Fibroblast of skin of scalp (primary cell): ENCODE data around the gene GNG12.

Experiments
- DNase-seq: peaks from one replicate; pipeline ENCODE4 v3.0.0-alpha.2; 2013

The GNG12 gene

DNA sequence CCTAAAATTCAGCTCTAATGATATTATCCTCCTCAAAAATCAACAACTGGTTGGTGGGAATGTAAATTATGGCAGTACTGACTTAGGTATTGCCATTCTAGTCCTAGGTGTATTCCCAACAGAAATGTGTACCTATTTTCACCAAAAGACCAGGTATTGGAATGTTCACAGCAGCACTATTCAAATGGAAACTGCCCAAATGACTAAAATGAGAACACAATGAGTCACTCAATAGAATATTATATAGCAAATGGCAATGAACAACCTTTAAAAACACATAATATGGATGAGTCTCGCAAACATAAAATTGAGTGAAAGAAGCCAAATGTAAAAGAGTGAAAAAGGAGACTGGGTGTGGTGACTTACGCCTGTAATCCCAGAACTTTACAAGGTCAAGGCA, 103.4 kb downstream of the GNG12 start:
- DNase-seq, result no peak

DNA sequence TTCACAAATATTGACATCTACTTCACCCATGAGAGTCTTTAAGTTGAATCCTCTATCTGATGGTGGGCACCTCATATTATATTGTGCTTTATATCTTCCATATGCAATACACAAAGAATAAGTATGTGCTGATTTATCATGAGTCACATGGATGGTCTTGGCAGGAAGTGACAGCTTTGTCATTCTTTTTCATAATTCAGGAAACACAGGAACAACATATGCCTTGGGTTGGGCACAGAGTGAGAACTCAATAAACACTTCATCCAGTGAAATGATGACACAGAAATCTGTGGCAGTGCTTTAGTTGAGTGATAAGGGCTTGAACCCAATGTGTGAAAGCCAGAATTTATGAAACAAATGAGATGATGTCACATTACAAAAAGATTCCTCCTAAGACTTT, 107.0 kb downstream of the GNG12 start:
- DNase-seq, result peak; percentile 65

DNA sequence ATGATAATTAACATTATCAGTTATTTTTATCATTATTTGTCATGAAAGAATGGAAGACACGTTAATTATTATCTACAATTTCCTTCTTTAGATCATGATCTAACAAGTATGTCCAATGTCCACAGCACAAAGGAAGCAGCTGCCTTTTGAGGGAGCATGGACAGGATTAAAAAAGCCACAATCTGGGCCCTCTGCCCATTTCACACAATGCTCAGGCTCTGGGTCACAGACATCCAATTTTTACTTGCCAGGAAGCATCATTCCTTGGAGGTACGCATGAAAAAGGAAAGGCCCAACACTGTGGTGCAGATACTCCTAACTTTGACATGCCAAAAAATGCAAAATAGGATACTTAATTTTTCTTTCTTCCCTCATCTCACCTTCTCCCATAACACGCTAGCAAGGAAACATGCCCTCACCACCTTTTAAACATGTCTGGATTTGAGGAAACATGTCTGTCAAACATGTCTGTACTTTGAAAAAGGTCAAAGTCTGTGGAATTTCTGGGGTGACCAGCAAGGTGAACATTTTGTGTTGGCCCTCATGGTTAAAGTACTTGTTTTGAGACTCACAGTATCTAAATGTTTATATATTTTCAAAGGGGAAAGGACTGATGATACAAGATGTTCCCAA, 108.2 kb downstream of the GNG12 start:
- DNase-seq, result peak; percentile 88

DNA sequence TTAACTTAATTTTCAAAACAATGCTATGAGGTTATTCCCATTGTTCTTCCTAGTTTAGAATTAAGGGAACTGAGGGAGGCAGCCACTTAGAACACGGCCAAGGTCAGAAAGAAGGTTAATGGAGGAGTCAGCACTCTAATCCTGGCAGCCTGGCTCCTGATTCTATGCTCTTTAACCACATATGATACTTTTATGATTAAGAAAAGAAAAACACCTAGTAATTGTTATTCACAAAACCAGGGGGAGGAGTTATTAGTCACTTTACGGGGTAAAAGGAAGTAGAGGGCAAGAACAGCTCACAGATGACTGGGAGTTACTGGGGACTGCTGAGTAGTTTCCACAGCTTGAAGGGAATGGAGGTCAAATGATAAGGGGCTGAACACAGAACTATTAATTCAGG, 109.6 kb downstream of the GNG12 start:
- DNase-seq, result peak; percentile 34

DNA sequence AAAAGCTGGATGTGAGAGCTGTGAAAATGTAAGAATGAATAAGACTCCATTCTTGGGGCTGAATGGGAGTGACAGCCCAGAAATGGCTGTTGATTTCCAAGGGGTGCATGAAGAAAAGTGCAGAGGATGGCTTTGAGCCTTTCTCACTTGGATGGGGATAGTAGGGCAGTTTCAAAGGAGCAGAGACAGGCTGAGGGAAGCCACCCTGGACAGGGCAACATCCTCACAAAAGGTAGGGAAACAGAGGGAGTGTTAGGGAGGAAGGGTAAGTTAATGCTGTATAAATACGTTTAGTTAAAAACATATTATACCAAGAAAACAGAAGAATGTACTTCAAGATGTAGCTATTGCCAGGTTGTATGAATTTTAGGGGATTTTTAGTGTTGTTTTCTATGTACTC, 110.1 kb downstream of the GNG12 start:
- no peak for DNase-seq

DNA sequence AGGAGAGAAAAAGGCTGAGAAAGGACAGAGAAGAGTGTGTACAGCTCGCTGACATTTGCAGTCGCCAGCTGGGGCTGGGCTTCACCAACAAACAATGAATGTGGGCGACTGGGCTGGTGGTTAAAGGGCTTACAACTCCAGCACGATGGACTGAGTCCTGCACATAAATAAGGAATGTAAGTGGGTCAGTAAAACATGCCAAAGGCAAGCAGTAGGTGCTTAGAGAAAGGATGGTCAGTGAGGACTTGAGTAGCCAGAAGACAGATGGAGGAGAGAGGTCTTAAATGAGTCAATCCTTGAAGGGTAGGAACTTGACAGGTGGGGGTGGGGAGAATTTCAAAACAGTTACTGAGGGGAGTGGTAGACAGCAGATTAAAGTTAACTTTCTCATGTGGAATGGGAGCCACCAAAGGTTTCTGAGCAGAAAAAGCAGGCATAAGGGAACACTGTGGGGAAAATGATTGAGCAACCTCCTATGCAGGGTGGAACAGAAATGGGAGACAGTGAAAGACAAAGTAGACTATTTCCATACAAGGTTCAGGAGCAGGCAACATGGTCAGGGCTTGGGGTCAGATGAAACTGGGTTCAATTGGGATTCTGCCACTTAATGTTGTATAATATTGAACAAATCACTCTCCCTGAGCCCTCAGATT, 110.8 kb downstream of the GNG12 start:
- DNase-seq, result no peak

DNA sequence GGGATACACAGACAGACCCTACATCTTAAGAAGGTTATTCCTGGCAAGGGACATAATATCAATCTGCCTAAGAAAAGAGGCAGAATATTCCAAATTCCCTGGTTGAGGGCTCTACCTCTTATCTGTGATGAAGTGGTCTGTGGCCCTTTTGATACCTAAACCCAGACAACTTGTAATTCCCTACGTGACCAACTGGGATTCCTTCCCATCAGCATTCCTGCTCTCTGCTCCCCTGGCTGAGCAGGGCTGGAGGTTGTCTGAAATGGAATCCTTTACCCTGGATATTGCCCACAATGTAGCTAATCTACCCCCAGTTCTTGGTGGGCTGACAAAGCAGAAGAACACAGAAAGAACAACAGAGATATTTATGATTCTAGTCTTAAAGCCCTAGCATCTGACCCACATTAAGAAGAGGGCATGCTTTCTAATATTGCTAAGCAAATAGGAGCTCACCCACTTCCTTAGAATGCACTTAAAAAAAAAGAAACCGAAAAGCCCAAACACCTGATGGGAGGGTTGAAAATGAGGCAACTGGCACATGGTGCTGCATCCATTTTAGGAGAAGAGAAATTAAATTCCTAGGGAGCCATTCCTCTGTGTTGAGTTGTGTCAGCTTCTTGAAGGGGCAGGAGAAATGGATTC, 111.5 kb downstream of the GNG12 start:
- no peak for DNase-seq

DNA sequence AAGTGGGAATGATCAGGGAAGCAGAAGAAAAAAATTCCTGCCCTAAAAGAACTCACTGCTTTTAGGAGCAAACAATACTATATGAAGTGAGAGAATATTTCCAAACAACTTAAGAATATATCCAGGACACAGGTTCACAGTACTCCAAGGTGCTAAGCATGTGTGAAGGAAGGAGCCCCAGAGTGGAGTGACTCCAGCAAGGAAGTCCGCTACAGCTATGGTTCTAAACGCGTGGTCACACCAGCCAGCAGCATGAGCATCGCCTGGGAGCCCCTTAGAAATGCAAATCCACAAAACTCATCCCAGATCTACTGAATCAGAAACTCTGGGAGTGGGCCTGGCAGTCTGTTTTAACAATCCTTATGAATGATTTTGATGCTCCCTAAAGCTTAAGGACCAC, 112.2 kb downstream of the GNG12 start:
- DNase-seq, result no peak

DNA sequence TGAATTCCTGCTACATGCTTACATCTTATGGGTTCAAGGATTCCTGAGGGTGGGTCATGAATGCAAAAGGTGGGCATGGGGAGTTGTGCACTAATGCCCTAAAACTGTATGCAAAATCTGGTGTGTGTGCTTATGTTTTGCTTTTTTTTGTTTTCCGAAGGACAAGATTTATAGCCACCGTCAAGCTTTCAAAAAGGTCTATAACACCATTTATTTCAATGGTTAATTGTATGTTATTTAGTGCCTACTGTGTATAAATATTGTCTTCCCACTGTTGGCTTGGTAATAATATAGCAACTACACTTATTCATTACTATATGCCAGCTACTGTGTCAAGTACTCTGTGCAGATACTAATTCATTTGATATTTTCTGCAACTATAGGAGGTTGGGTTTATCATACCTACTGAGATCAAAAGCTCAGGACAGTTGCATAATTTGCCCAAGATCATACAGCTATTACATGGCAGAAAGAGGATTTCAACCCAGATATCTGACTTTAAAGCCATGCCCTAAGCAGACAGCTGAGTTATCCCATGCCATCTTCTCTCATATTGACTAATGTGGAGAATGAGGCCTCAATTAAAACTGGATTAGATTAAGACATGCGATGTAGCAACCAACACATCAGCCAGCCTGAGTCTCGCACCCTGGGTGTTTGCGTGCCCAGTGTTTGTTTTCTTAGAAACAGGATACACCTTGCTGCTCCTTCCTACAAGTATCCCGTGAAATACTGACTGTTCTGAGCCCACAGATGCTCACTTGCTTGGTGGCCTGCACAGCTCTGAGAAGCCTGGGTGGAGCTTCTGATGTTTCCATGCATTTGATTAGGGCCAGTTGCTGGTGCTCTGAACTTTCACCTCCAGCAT, 113.7 kb downstream of the GNG12 start:
- DNase-seq, result no peak

DNA sequence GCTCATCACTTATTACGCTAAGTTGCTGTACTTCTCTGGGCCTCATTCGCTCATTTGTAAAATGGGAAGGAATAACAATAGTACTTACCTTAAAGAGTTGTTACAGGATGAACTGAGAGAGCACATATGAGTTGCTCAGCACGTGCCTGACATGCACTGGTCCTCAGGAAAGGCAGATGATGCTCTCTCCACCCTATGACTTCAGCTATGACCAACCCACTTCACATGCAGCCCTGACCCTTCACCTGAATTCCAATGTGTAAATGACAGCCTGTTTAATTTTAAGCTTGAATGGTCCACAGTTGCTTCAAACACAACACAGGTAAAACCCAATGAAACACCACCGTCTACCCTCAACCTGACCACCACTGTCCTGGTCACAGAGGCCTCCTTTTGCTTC, 115.4 kb downstream of the GNG12 start:
- DNase-seq, result no peak

DNA sequence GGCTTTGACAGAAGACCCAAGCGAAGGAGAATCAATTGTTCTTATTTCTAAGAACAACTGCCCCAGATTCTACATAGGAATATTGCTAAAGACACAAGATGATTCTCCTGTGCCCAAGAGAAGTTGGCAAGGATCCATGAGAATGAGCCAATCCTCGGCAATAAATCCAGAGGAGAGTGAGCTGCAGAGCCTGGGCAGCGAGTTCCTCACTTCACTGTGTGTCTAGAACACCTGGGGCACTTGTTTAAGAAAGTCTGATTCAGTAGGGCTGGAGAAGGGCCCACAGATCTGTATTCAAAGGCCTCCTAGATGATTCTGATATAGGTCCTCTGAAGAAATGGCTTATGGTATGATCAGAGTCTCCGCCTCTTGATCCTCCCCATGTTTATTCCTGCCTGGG, 116.5 kb downstream of the GNG12 start:
- DNase-seq, result peak; percentile 56

DNA sequence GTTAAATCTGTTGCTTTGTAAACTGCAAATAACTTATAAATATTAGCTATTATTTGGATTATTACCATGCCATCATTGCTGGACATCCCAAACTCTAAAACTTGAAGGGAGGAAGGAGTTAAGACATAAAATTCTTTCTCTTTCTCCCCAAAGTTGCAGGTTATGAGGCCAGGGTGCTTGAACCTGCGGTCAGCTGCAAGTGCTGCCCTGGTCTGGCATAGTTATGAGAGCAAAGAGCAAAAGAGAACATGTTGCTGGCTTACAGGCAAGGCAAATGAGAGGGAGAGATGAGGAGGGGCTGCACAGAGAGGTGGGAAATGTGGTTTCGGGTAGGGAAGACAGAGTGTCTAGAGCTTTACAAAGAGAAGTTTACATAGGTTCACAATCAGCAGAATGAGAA, 117.4 kb downstream of the GNG12 start:
- no peak for DNase-seq

DNA sequence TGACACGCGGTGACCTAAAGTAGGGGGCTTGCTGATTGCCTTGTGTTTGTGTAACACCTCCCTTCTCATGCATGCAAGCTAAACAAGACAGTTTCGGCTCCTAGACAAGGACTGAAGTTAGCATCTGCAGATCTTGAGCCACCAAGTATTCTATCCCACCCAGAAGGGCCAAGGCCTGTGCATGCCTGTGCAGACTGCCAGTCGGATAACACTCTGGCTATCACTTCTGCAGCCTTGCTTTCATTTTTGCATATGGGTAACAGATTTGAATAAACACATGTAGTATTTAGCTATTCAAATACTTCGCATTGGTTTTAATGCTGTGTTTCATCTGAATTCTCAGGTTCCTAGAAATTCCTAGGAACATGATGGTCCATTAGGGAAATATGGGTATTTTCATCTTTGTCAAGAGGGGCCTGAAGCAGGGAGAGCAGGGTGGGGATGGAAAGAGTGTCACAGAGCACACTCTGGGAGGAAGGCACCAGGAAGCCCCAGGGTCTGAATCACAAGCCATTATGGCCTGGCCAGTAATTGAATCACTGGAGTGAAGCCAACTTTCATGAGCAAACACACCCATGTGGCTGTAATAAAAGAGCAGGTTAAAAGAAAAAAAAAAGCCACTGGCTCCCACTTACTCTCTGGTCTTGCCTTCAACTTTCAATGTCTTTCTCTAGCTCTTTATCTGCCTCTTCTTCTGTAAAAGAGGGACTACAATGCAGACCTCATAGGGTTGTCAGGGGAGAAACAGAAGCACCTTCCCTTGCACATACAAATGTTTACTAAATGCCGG, 120.0 kb downstream of the GNG12 start:
- DNase-seq, result peak; percentile 77

DNA sequence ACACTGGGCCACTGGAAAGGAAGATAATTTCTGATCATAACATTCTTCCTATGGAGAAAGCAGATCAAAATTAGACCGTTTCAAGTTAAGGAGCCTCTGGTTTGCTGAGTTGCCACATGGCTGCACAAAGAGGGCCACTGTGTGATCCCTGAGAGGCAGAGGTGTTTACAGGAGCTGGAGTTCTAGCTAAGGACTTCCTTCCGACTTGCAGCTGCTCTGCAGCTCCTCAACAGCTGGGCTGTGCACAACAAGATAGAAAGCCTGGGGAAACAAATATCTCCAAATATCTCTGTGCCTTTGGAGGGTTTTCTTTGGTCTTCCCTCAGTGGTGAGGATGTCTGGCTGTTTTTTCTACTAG, 121.4 kb downstream of the GNG12 start:
- DNase-seq, result no peak

DNA sequence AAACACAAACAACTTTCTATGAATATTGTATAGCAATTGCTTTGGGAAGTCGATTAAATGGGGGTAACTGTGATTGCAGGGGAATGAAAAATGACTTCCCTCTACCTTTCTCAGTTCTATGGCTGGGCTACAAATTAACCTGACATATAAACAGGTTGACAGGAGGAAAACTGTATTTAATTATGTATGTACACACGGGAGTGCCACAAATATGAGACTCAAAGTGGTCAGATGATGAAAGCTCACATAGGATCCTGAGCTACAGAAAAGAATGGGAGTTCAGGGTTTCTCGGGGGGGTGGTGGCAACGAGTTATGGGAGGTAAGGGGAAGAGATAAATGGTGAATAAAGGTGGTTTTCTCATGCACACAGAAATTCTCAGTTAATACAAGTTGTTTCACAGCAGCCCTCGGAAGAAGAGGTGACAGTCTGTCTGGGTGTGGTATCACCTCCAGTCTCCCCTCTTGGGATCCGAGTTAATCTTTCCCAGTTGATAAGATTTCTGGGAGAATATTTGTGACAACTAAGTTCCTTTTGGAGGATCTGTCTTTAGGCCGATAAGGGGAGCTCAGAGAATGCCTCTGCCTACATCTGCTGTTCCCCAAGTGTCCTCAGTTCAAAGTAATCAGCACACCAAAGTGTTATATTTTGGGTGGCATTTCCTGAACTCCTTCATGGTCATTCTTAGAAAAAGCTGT, 122.0 kb downstream of the GNG12 start:
- DNase-seq, result no peak

DNA sequence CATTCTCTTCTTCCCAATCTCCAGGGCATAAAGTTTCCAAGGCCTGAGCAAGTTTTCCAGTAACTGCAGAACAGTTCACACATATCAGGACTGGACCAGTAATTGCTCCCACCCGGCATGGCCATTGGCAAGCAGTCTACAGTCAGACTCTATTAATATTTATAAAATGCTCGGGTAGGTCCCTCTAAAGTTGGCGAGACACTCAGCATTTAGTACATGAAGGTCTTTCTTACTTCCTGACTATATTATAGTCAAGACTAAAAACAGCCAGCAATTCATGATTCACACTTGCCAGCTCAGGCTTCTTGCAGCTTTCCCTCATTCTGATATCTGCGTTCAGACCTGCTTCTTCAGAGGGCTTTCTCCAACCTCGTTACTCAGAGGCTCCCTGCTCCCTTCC, 122.8 kb downstream of the GNG12 start:
- peak; percentile 41 for DNase-seq

DNA sequence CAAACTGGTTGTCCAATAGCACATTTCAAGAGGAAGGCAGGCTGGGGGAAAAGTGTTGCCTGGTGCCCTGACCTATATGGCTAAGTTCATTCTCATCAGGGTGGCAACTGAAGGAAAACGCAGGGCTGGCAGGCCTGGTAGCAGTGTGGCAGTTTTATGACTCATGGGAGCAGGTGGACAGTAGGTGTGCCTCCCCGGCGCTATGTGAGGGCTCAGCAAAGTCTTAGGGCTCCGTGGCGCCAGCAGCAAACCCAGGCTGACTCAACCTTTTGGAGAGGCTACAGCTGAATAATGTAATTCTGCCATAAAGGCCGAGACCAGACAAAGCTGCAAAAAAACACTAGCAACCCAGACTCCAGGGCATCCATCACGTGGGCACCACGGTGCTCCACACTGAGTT, 124.7 kb downstream of the GNG12 start:
- no peak for DNase-seq

DNA sequence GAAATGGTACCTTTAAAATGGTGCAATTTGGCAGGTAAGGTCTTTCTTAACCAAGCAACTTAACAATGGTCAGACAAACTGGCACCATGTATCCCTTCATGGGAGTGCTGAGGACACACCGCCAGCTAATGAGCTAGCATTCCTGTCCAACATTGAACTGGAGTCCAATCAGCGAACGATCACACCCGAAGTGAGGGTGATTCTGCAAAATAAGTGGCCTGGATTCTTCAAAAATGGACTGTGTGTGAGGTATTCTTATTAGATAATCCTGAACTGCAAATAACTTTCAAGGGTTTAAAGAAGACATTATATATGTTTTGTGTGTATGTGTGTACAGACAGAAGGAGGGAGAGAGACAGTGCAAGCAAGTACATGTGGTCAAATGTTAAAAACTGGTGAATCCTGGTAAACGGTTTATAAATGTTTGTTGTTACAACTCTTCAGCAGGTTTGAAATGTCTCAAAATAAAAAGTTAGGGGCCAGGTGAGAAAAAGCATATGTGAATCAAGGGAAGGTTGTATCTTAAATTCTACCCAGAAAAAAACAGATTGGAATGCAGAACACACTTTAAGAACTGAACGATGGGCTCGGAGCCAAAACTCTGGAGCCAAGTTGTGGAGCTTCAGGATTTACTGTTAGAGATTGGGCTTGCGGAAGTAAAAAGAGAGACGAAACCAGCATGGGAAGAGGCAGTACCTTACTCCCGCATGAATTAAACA, 127.4 kb downstream of the GNG12 start:
- no peak for DNase-seq

DNA sequence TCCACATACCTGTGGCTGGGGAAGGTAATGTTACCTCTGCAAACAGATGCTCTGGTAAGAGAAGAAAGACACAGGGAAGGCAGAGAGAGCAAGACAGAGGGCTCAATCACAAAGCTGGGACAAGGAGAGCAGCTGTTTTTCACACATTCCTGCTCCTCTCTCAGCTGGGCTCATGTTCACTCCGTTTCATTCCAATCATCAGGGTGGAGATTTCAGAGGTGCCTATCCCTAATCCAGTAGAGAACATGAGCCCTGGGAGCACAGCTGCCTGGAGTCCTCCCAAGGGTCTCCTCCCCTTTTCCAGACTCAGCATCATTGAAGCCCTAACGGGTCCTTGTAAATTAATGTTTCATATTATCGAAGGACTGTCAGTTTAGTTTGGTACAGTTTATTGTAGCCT, 128.9 kb downstream of the GNG12 start:
- no peak for DNase-seq

DNA sequence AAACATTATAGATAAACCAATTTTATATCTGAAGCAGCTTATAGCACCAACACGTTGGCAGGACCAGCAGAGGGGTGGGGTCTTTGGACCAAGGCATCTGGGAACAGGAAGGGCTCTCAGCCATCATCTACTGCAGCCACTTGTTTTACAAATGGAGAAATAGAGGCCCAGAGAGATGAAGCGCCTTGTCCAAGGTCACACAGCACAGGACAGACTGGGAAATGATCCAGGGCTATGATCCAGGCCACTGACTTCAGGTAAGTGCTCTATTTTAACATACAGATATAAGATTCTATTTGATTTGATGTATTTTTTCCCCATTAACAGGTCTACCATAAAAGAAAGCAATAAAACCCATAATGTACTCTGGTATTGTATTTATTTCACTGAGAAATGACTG, 131.4 kb downstream of the GNG12 start:
- DNase-seq, result no peak

DNA sequence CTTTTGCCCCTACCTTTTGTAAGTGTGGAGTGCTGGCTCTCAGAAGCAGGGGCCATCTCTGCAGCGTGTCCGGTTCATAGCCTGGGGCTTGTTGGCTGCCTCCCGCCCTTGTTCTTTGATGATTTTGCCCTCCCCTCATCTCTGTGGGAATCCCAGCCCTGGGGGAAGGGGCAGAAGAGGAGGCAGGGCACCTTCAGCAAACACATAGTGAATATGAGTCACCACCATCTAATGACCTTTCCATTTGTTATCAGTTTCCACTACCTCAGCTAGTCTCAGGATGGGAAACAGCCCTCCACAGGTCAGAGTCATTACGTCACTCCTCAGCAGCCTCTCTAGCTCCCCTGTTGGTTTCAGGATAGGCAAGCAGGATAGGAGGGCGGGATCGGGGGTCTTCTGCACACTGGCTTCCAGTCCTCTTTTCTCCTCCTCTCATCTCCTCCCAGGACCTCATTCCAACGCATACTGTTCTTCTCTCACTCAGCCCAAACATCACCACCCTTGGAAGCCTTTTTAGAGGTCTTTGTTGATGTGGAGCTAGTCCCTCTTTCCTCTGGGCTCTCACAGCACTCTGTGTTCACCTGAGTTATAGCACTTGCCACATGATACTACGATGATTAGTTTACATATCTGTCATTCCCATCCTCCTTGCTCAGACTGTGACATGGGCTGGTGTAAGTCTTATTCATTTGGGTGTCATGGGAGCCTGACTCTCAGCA, 132.4 kb downstream of the GNG12 start:
- DNase-seq, result no peak
